GM21367 (cell line): ENCODE results near the gene TIAM2.

Experiments
- ATAC-seq: cut with Tn5 transposase; IDR thresholded peaks from one replicate; pipeline ENCODE4 v1.9.1; 2021; ENCODE audit not compliant: unreplicated experiment

TIAM2 gene

DNA sequence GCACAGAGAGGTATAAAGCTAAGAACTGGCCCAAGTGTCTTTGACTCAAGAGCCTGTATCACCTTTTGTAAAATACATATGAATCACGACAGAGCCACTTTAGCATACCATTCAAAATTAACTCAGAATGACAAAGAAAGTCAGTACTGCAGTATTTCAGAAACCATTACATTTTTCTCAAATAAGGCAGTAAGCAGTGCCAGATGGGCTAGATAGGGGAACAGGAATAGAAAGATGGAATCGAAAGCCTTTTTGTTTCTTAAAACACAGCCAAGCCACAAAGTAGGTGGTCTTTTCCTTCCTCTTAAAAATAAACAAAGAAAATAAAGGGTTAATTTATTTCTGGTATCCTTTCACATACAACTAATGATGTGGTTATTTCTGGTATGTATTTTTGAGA lies 279.0 kb downstream of the TIAM2 start:
- no peak for ATAC-seq

DNA sequence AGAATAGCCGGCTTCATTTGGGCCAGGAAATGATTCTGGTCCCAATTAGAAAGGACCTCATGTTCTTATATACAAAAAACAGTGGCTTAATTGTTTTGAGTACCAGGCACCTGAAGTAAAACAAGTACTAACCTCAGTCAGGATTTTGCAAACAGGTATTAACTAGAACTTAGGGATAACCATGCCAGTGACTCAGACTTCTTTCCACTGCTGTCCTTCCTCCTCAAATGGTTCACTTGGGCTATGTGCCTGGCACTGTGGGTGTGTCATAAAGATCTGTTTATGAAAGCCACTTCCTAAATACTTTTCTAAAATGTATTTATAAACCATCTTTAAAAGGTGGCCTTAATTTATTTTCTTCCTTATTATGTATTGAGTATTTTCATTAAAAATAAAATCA lies 279.4 kb downstream of the TIAM2 start:
- no peak for ATAC-seq

DNA sequence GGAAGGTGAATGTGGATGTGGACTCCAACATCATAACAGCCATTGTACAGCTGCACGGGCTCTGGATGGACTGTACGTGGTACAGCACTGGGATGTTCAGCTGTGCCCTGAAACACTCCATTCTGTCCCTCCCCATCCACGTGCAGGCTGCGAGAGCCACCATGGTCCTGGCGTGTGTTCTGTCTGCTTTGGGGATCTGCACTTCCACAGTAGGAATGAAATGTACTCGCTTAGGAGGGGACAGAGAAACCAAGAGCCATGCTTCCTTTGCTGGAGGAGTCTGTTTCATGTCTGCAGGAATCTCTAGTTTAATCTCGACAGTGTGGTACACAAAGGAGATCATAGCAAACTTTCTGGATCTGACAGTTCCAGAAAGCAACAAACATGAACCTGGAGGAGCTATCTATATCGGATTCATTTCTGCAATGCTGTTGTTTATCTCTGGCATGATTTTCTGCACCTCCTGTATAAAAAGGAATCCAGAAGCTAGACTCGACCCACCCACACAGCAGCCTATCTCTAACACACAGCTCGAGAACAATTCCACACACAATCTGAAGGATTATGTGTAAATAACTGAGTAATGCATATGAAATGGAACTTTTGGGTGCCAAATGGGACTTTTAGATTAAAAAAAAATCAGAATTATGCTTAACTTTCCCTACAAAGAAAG lies 280.8 kb downstream of the TIAM2 start:
- ATAC-seq = no peak

DNA sequence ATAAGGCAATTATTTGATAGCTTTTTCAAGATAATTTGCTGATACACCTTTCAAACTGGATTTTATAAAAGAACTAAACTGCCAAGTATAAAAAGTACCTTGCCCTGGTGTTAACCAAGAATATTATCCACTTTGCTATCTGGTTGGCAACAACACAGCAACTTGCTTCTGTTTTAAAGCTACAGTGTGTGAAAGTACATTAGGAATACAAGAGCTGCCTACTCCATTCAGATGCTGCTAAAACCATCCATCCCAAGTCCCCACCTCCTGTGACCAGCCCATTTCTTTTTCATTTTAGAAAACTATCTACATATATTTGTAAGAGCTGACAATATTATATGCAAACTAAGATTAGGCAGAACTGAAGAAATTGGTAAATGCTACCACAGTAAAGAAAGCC lies 281.5 kb downstream of the TIAM2 start:
- no peak for ATAC-seq

DNA sequence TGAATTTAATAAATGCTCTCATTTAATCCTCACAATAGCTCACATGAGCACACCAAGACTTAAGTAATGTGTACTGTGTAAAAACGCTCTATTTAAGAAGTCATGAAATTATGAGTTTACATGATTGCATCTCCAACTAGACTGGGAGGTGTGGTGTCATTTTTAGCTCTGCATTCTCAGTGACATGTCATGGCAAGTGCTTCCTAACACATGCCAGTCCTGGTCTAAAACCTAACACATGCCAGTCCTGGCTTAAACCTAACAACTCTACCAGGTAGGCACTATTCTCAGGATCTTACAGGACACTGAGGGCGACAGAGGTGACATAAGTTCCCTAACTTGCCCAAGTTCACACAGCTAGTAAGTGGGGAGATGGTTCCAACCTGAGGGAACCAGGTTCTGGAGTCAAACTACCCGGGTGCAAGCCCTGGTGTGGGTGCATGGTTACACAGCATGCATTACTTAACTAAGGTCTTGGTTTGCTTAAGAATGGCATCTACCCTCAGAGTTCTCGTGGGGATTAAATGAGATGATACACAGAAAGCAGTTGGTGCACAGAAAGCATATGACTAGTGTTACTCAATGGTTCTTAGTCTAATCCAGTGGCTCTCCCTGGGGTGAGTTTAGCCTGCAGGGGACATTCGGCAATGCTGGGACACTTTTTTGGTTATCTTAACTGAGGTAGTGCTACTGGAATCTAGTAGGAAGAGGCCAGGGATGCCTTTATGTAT lies 283.4 kb downstream of the TIAM2 start:
- ATAC-seq = no peak

DNA sequence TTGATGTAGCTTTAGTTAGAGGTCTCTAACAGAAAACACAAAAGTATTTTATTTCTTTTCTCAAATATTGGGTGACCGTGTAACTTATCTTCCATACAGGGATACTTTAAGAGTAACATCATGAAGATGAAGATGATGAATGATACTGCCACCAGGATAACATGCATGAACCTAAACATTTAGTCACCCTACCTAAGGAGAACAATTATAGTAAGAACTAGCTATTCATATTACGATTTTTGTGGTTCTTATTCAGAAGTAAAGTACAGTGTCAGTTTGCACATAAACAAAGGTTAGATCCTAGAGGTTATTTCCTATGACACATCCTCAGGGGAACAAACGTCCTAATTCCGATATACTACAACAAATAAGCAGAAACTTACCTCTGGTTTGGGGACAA lies 289.7 kb downstream of the TIAM2 start:
- ATAC-seq = no peak

DNA sequence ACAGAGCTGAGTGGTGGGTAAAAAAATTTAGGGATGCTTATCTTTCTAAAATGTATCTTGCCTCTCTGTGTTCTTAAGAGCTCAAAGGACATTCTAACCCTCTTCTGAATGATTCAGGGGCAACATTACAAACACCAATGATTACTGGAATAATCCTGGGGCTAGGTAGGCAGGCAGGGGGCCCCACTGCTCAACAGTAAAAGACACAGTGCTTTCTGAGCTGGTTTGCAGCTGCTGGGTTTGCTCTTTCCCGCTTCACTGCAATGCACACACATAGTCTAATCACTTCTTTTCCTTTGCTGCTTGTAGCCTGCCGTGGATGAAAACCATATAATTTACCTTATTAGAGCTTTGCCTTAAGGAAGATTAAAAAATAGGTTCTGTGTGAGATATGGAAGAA lies 292.6 kb downstream of the TIAM2 start:
- ATAC-seq = no peak

DNA sequence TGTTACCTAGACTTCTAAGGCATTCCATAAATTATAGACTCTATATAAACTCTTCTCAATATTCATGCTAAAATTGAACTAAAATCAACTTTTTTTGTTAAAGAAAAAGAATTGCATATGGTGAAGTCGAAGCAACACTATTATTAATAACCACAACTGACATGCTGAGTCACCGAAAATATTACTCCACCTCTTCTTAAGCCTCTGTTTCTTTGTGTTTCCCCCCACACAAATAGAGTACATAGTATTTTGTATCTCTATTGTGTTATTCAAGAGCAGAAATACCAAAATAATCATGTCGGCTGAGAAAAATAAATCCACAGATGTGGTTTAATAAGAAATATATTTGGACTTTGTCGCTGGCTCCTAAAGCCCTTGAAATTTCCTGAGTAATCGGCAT lies 295.4 kb downstream of the TIAM2 start:
- ATAC-seq = no peak

DNA sequence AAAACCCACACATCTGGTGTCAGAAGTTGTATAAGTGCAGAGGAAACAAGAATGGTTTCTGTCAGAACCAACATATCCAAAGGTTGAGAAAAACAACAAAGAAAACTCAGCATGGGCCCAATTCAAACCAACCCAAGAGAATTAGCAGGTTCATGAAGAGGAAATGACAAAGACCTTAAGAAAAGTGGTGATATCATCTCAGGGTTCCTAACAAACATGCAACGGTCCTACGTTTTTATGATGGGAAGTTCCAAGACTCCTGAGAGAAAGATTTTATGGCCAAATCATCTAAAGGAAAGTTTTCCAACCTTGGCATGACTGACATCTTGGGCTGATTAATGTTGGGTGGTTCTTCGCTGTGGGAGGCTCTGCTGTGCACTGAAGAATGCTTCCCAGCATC lies 296.2 kb downstream of the TIAM2 start:
- no peak for ATAC-seq

DNA sequence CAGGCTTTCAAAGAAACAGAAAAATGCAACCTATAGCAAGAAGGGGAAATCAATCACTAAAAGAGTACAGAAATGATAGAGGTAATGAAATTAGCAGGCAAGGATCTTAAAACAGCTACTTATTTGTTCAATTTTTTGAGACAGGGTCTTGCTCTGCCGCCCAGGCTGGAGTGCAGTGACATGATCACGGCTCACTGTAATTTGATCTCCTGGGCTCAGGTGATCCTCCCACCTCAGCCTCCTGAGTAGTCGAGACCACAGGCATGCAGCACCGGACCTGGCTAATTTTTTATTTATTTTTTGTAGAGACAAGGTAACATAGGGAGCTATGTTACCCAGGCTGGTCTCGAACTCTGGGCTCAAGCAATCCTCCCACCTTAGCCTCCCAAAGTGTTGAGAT lies 297.6 kb downstream of the TIAM2 start:
- ATAC-seq = no peak

DNA sequence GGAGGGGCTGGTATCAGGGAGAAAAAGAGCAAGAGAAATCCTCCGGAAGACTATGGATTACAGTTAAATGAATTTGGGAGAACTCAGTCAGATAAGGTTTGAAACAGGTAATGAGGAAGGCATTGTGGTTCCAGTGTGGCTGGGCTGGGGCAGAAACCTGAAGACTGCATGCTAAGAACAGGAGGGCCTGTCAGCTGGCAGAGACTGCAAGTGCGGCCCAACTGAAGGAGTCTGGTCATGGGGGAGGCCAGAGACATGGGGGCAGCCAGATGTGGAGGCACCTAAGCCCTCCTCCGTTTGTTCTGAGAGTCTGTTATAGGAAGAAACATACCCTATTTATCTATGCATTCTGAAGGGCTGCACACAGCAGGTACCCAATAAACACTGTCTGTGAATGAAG lies 302.6 kb downstream of the TIAM2 start:
- no peak for ATAC-seq

DNA sequence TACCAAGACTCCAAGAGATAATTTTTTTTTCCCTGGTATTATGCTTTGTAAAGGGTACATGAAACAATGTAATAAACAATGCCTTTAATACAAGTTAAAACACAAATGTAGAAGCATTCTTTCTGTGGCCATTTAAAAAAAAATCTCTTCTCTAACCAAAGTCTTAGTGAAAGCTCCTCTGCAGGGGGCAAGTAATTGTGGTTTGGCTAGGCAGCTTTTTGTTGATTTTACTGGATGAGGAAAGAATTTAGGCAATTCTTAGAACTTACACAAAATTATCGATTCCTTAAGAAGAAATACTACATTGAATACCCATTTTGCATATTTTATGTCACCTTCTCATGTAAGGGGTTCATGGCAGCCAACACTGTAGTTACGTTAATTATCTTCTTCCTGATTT lies 306.8 kb downstream of the TIAM2 start:
- ATAC-seq = no peak

DNA sequence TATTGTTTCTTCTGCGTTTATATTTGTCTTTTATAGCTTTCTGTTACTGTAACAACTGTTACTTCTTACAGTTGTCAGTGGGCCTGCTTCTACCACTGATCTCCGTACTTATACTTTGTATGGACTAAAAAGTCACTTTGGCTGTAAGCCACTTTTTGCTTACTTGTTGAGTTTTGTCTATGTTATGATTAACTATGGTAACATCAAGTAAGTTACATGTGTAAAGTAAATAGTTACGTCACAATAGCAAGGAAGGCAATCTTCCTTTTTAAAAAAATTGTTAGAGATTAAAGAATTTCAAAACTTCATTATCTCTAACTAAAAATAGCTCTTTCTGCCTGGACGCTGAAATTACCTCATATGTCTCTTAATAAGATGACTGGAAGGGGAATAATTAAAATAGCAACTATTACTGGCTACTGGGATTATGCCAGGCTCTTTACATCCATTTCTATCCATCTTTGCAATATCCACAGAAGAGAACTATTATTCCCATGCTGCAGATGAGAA lies 308.3 kb downstream of the TIAM2 start:
- no peak for ATAC-seq

DNA sequence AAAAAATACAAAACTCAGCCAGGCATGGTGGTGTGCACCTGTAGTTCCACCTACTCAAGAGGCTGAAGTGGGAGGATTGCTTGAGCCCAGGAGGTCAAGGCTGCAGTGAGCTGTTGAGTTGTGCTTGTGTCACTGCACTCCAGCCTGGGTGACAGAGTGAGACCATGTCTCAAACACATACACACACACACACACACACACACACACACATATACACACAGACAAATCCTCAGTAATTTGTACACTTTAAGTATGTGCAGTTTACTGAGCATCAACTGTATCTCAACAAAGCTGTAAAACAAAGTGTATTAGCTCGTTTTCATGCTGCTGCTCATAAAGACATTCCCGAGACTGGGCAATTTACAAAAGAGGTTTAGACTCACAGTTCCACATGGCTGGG lies 311.8 kb downstream of the TIAM2 start:
- ATAC-seq = no peak
